ENCODE measurements around the gene TXNDC16. TPM values are rescaled to one million over a fixed set of nuclear protein-coding genes. Genes with fewer than 3 reads are reported as not detected.
A peak's percentile ranks its signal among the peaks of the same experiment; 100 is the strongest.

Gene TXNDC16
- total and polyA plus RNA-seq, 8 donors, result 1.4 to 30.3 (median 5.1) TPM

GRCh38 chr14:52455291-52456088 lies 96.8 kb downstream of the TXNDC16 start:
- H3K4me1 ChIP-seq, result peaks cover 0 to 12% (median 0%) of the 10 kb centered on the region in 4 donors
- TF ChIP-seq POLR2A (IDR thresholded peaks at IDR 0.05) (no peak), POLR2AphosphoS5 (IDR thresholded peaks at IDR 0.05) (peak in 1 of 3 donors; percentile 28)
- intact Hi-C loops (cut with DNase I; ENCODE audit: low total_unique reads), result no loop called here
- no peak overlapping the region for H3K4me3 ChIP-seq
- no peaks in the 10 kb centered on the region for H3K9me3 ChIP-seq
- H3K27ac ChIP-seq, result no peak overlapping the region
- no peaks in the 10 kb centered on the region for H3K27me3 ChIP-seq
- H3K36me3 ChIP-seq, result peaks cover 0 to 45% (median 24%) of the 10 kb centered on the region in 4 donors
- WGBS, 5 donors, result 84 to 89% (median 86%) methylated on average over 3 of the region's 3 CpGs
- DNase-seq, result no peak

- peaks cover 0 to 33% (median 14%) of the 10 kb centered on the region in 4 donors for H3K36me3 ChIP-seq
- no peak for TF ChIP-seq CTCF (IDR thresholded peaks at IDR 0.05)
- no peak for TF ChIP-seq EP300 (IDR thresholded peaks at IDR 0.05)
- no peak for TF ChIP-seq POLR2A (IDR thresholded peaks at IDR 0.05)
- TF ChIP-seq POLR2AphosphoS5 (IDR thresholded peaks at IDR 0.05), result no peak
- no peak overlapping the region for H3K4me3 ChIP-seq
- H3K4me1 ChIP-seq, result no peaks in the 10 kb centered on the region
- H3K27ac ChIP-seq, result no peak overlapping the region
- 92 to 97% (median 96%) methylated on average over 3 of the region's 3 CpGs for WGBS, 5 donors
- intact Hi-C loops (cut with DNase I; ENCODE audit: low total_unique reads), result no loop called here
- no peak for DNase-seq
- H3K9me3 ChIP-seq, result no peaks in the 10 kb centered on the region
- H3K27me3 ChIP-seq, result no peaks in the 10 kb centered on the region
Measured at GRCh38 chr14:52447236-52447635, 105.1 kb downstream of the TXNDC16 start.

- H3K4me3 ChIP-seq, result no peak overlapping the region
- no peak overlapping the region for H3K27ac ChIP-seq
- no peaks in the 10 kb centered on the region for H3K27me3 ChIP-seq
- intact Hi-C loops (cut with DNase I; ENCODE audit: low total_unique reads), result no loop called here
- peak; percentile 52 to 54 for DNase-seq
- no peaks in the 10 kb centered on the region for H3K4me1 ChIP-seq
- no peak for TF ChIP-seq CTCF (IDR thresholded peaks at IDR 0.05)
- TF ChIP-seq POLR2A (IDR thresholded peaks at IDR 0.05), result no peak
- no peak for TF ChIP-seq EP300 (IDR thresholded peaks at IDR 0.05)
- no peak for TF ChIP-seq POLR2AphosphoS5 (IDR thresholded peaks at IDR 0.05)
- peaks cover 0 to 28% (median 16%) of the 10 kb centered on the region in 4 donors for H3K36me3 ChIP-seq
- H3K9me3 ChIP-seq, result no peaks in the 10 kb centered on the region
Measured at GRCh38 chr14:52446355-52446754, 106.0 kb downstream of the TXNDC16 start.

GRCh38 chr14:52443506-52443905 lies 108.8 kb downstream of the TXNDC16 start:
- Histone ChIP-seq H3K36me3 (peaks cover 0 to 31% (median 20%) of the 10 kb centered on the region in 4 donors), H3K4me3 (no peak overlapping the region), H3K27me3 (no peaks in the 10 kb centered on the region), H3K9me3 (no peaks in the 10 kb centered on the region), H3K4me1 (no peaks in the 10 kb centered on the region), H3K27ac (no peak overlapping the region)
- DNase-seq, result no peak
- TF ChIP-seq CTCF (IDR thresholded peaks at IDR 0.05), result no peak
- no peak for TF ChIP-seq POLR2AphosphoS5 (IDR thresholded peaks at IDR 0.05)
- no peak for TF ChIP-seq POLR2A (IDR thresholded peaks at IDR 0.05)
- no peak for TF ChIP-seq EP300 (IDR thresholded peaks at IDR 0.05)
- intact Hi-C loops (cut with DNase I; ENCODE audit: low total_unique reads), result no loop called here

- Histone ChIP-seq H3K4me1 (no peaks in the 10 kb centered on the region), H3K27ac (no peak overlapping the region), H3K27me3 (no peaks in the 10 kb centered on the region), H3K36me3 (peaks cover 0 to 37% (median 22%) of the 10 kb centered on the region in 4 donors), H3K4me3 (no peak overlapping the region), H3K9me3 (no peaks in the 10 kb centered on the region)
- TF ChIP-seq EP300 (IDR thresholded peaks at IDR 0.05) (no peak), CTCF (IDR thresholded peaks at IDR 0.05) (no peak), POLR2A (IDR thresholded peaks at IDR 0.05) (no peak), POLR2AphosphoS5 (IDR thresholded peaks at IDR 0.05) (no peak)
- DNase-seq, result no peak
- intact Hi-C loops (cut with DNase I; ENCODE audit: low total_unique reads), result no loop called here
- 93 to 100% (median 94%) methylated on average over 1 of the region's 1 CpG for WGBS, 5 donors
Measured at GRCh38 chr14:52442602-52443001, 109.7 kb downstream of the TXNDC16 start.

Data from stomach (tissue), 9 donors.